UCSD-AML1 (cell line): ENCODE data around the gene STK39.

Experiments
- DNase-seq: peaks from one replicate; lab custom pipeline; 2025; ENCODE audit not compliant: unreplicated experiment; lab: John Stamatoyannopoulos, UW

STK39 gene

GRCh38 chr2:167962436-167963226 is 284.8 kb downstream of the STK39 start:
- DNase-seq = no peak

GRCh38 chr2:167961536-167962048 is 285.8 kb downstream of the STK39 start:
- DNase-seq = no peak

GRCh38 chr2:167960089-167960747 is 287.2 kb downstream of the STK39 start:
- no peak for DNase-seq

- no peak for DNase-seq
Observed at GRCh38 chr2:167957662-167958061, 289.7 kb downstream of the STK39 start.

- DNase-seq = no peak
Observed at GRCh38 chr2:167955264-167955906, 292.0 kb downstream of the STK39 start.

GRCh38 chr2:167954495-167954894 is 292.9 kb downstream of the STK39 start:
- DNase-seq = no peak

GRCh38 chr2:167953776-167954175 is 293.6 kb downstream of the STK39 start:
- DNase-seq = no peak

GRCh38 chr2:167950571-167950970 is 296.8 kb downstream of the STK39 start:
- DNase-seq = no peak

- DNase-seq = no peak
Observed at GRCh38 chr2:167946441-167946841, 301.0 kb downstream of the STK39 start.

GRCh38 chr2:167945660-167946368 is 301.6 kb downstream of the STK39 start:
- no peak for DNase-seq

- DNase-seq = no peak
Observed at GRCh38 chr2:167944825-167945659, 302.4 kb downstream of the STK39 start.

GRCh38 chr2:167943897-167944296 is 303.5 kb downstream of the STK39 start:
- no peak for DNase-seq

- no peak for DNase-seq
Observed at GRCh38 chr2:167943368-167943767, 304.0 kb downstream of the STK39 start.

GRCh38 chr2:167942366-167943081 is 304.9 kb downstream of the STK39 start:
- no peak for DNase-seq

- DNase-seq = no peak
Observed at GRCh38 chr2:167941604-167942003, 305.8 kb downstream of the STK39 start.

- DNase-seq = no peak
Observed at GRCh38 chr2:167940734-167941507, 306.5 kb downstream of the STK39 start.

- DNase-seq = no peak
Observed at GRCh38 chr2:167940346-167940725, 307.1 kb downstream of the STK39 start.

- DNase-seq = no peak
Observed at GRCh38 chr2:167939514-167940345, 307.7 kb downstream of the STK39 start.
